HG02678 (cell line): ENCODE results near the gene CHD9NB.

ENCODE experiments used
- ATAC-seq: cut with Tn5 transposase; IDR thresholded peaks from one replicate; pipeline ENCODE4 v1.9.1; 2021; ENCODE audit warnings: mild to moderate bottlenecking, moderate library complexity; ENCODE audit not compliant: unreplicated experiment

CHD9NB gene

DNA sequence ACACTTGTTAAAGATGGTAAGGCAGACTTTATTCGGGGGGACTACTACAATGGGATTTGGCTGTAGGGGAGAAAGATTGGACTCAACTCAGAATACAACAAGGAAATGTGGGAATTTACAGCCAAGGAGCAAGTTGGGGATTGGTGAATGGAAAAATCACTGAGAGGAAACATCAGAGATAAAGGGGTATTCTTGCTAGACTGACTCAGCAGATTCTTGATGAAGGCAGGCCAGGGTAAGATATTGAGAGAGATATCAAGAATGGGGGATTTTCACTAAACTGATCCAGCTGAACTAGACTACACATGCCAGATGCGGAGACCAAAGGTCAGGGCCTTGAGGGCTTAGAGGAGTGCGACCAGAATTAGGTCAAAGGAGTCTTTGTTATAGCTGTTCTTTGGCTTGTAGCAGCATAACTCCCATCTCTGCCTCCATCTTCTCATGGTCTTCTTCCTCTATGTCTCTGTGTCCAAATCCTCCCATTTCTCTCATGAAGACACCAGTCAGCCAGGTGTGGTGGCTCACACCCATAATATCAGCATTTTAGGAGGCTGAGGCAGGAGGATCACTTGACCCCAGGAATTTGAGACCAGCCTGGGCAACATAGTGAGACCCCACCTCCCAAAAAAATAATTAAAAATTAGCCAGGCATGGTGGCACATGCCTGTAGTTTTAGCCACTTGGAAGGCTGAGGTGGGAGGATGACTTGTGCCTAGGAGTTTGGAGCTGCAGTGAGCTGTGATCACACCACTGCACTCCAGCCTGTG is 17.3 kb downstream of the CHD9NB start:
- no peak for ATAC-seq

DNA sequence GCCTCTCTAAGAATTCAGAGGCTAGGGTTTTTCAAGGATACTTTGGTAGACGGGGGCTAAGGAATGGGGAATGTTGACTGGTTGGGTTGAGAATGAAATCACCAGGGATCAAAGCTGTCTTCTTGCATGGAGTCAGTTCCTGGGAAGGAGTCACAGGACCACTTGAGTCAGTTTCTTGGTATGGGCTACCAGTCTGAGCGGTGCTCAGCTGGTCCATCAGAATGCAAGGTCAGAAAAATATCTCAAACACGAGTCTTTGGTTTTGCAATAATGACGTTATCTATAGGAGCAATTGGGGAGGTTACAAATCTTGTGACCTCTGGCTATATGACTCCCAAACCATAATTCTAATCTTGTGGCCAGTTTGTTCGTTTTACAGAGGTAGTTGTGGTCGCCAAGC is 18.4 kb downstream of the CHD9NB start:
- ATAC-seq, result no peak

DNA sequence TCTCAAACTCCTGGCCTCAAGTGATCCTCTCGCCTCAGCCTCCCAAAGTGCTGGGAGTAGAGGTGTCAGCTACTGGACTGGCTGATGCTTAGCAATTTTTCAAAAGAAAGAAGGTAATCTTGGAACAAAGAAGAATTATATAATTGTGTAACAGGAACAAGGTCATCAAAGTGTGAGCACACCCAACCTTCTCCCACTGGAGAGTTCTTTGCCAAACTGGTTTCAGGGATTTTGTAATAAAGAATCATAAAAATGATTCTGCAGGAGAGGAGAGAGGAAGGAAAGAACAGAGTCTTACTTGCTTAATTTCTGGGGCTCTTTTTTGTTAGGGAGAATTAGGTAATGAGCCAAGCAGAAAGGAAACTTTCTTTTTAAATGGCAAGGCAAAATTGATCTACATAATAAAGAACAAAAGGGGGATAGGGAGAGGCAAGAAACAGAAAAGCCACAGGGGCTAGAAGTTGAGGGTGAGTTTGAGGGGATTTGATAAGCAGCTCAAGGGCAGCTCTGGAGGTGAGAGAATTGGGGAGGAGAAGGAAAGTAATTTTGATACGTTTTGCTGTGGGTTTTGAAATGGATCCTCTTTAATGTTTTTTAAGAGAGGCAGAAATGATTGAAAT is 21.3 kb downstream of the CHD9NB start:
- ATAC-seq, result no peak

DNA sequence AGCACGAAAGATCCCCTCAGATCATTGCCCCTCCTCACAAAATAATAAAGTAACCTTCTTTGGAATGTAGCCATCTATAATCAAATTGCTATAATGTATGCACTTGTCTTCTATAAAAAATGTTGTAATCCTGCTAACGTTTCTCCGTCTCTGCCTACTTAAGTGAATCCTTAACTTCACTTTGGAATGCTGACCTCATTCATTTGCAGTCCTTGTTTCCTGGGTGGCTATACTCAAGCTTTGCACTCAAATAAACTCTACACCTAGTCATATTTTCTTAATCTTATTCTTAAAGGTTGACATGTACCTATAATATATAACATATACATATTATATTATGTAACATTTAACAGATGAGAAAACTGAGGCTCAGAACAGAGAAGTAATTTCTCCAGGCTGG is 22.7 kb downstream of the CHD9NB start:
- no peak for ATAC-seq

DNA sequence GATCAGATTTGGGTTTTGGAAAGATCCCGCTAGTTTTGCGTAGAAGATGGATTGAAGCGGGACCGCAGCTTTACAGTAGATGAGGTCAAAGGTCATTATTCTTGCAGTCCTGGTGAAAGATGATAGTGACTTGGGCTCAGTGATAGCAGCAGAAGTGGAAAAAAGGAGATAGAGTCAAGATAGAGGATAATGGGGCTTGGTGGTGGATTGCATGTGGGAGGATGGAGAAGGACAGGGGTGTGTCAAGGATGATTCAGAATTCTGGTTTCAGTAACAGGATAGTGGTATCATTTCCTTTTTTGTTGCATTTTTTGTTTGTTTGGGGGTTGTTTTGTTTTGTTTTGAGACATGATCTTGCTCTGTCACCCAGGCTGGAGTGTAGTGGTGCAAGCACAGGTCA is 28.7 kb downstream of the CHD9NB start:
- ATAC-seq, result no peak

DNA sequence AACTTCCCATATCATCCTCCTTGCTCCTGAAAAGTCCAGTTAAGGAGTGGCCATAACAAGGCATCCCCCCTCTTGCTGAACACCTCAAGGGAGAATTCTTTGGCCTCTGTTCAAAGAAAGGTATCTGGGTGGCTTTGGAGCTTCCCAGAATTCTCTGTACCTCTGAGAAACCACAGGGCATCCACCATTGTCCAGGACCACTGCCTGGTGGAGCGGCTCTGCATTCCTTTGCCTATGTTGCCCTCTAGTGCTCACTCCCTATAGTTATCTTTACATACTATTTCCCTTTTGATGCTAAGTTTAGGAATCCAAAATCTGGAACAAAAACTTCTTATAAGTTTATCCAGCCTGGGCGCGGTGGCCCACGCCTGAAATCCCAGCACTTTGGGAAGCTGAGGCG is 30.3 kb downstream of the CHD9NB start:
- no peak for ATAC-seq

DNA sequence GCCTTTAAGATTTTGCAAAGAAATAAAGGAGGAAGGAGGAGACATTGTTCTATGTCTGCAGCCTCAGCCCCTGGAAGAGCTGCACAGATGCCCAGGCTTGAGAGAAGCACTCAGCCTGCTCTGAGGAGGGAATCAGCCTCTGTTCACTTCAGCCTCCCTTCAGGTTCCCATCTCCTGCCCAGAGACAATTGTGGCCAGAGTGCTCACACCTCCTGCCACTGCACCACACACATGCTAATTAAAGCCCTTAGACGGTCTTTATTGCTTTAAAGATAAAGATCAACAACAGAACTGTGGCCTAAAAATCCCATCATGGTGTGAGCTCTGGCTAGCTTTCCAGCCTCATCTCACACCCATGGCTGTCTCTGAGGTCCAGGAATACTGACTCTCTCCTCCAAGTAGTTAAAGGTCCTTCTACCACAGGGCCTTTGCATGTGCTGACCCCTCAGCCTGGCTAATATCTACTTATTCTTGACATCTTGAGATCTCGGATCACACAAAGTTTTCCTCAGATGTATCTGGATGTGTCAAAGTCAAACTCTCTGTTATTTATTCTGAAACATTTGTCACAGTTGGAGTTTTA is 33.8 kb downstream of the CHD9NB start:
- no peak for ATAC-seq

DNA sequence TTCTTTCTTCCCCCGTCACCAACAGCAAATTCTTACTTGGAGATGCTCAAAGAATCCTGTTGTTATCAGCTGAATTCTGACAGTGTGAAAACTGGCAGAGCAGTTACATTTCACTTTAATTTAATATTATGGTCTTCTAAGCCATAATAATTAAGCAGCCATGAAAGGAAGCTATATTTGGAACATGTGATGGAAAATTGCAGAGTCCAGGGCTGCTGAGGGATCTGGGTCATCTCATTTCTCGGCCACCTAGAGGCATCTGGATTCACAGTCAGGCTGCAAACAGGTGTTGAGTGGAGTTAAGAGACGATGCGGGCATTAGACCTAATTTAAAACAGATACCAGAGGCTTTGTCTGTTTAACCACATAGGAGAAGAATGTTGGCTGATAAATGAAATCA is 38.4 kb downstream of the CHD9NB start:
- no peak for ATAC-seq

DNA sequence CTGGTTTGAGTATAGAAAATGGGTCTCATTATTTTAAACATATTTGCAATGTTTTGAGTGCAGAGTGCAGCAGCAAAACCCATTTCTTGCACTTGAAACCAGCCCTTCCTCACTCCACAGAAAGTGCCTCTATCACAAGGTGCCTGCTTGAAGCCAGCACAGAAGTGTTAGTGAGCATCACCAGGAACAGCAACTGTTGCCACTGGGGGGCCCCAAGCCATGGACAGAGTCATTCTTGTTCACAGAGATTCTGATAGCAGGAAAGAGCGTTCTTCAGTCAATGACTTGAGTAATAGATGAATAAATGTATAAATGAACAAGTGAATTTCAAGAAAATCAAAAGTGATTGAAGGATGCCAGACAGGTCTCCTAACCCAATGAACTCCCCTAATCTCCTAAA is 45.6 kb downstream of the CHD9NB start:
- no peak for ATAC-seq

DNA sequence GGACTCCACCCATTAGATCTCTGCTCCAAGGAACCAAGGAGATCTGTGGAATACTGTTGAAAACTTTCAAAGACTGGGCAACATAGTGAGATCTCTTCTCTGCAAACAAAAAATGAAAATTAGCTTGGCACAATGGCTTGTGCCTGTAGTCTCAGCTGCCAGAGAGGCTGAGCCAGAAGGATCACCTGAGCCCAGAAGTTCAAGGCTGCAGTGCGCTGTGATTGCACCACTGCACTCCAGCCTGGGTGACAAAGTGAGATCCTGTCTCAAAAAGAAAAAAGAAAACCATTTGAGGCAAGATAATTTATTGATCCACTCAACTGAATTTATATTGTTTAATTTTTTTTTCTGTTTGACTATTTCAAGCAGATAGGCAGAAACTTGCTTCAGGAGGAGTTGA is 54.8 kb downstream of the CHD9NB start:
- no peak for ATAC-seq

DNA sequence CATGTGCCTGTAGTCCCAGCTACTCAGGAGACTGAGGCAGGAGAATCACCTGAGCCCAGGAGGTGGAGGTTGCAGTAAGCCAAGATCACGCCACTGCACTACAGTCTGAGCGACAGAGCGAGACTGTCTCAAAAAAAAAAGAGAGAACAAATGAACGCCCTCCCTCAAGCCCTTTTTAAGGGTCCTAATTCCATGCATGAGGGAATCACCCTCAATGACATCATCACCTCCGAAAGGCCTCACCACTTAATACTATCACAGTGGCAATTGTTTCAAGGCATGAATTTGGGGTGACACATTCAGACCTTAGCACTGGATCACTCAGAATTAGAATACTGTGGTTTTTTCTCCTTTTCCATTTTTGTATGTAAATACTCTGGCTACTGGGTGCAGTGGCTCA is 57.8 kb downstream of the CHD9NB start:
- no peak for ATAC-seq

DNA sequence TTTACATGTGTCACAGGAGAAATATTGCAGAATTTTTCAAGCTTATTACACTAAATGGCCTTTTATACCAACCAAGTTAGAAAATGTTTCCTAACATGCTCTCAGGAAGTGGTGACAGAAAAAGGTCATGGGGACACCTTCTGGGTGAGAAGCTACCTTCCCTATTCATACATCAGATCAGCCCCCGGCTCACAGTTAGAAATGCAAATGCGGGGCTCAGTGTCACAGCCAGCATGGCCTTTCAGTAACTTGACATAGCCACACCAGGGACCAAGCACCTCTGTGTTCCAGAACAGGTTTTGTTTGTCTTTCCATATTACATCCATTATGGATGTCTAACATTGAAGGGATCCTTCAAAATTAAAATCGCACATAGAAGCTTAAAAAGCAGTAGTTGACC is 59.5 kb downstream of the CHD9NB start:
- ATAC-seq, result no peak

DNA sequence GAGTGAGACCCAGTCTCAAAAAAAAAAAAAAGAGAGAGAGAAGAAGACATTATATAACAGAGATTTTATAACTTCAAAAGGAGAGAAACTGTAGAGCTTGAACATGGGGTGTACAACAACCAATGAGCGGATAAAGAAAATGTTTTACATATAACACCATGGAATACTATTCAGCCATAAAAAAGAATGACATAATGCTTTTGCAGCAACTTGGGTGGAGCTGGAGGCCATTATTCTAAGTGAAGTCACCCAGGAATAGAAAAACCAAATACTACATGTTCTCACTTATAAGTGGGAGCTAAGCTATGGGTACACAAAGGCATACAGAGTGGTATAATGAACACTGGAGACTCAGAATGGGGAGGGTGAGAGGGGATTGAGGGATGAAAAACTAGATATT is 61.1 kb downstream of the CHD9NB start:
- no peak for ATAC-seq
